ENCODE results near the gene FIBCD1. TPM values are rescaled to one million over a fixed set of nuclear protein-coding genes. Genes with fewer than 3 reads are reported as not detected.

FIBCD1 gene
- total and polyA plus RNA-seq, 3 experiments from 2014 or later, result not detected

- H3K27me3 ChIP-seq (ENCODE audit: insufficient read depth, low read length, poor library complexity, severe bottlenecking), result peaks cover 23% of the 10 kb centered on the region
- ChIA-PET CTCF (no interaction called here), POLR2A (no interaction called here)
- Mint-ChIP-seq H3K27ac (no peak within 1 kb of the TSS), H3K4me1 (no peaks in the 10 kb centered on the region), H3K27me3 (no peaks in the 10 kb centered on the region), H3K4me3 (peak within 1 kb of the TSS in 1 of 7 donors; percentile 27), H3K9me3 (no peaks in the 10 kb centered on the region), H3K36me3 (peaks cover 0 to 15% (median 0%) of the 10 kb centered on the region in 3 donors)
- no peak within 1 kb of the TSS for H3K27ac ChIP-seq (ENCODE audit: low read depth, low read length)
- no peaks in the 10 kb centered on the region for H3K4me1 ChIP-seq (ENCODE audit: insufficient read depth, low read length)
- H3K36me3 ChIP-seq (ENCODE audit: insufficient read depth, low read length), result no peaks in the 10 kb centered on the region
- H3K9me3 ChIP-seq (ENCODE audit: low read length), result no peaks in the 10 kb centered on the region
- H3K4me3 ChIP-seq (ENCODE audit: low read length), result no peak within 1 kb of the TSS
- DNase-seq, result no peak
Measured at GRCh38 chr9:130896233-130897014, 42.6 kb downstream of the FIBCD1 start, which contains the start of gene QRFP. Gene QRFP, minus strand, starts transcription at chr9:130896812. Its CDS starts 2,974 bp downstream, at chr9:130893838.

DNA sequence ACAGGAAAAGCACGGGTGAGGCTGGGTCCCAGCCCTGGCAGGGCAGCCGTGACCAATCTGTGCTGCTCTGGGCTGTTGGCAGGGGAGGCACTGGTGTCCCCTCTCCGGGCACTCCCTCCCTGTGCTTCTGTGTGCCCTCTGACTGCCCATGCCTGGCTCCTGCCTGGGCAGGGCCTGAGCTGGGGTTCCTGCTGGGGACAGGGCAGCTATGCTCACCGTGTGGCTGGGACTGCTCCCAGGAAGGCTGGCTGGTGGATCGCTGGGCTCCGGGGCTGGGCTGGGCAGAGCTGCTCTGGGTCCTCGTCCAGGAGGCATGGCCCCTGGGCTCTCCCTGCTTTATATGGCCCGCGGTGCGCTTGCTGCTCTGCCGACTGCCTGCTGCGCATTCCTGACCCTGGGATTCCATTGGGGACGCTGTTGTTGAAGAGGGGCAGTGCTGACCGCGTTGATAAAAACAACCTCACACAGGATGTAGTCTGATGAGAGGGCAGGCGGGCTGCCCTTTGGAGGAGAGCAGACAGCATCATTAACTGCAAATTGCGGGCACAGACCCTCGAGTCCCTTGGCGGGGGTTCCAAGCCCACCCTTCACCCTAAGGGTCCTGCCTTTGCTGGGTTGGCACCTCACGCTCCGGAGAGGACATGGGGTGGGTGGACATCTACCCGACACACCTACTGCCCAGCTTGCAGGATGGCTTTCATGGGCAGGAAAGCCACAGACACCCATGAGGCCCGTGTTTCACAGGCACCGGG lies 43.4 kb downstream of the FIBCD1 start:
- Mint-ChIP-seq H3K27ac (no peak overlapping the region), H3K36me3 (peaks cover 0 to 19% (median 0%) of the 10 kb centered on the region in 3 donors), H3K4me3 (no peak overlapping the region), H3K27me3 (no peaks in the 10 kb centered on the region), H3K9me3 (no peaks in the 10 kb centered on the region), H3K4me1 (no peaks in the 10 kb centered on the region)
- Histone ChIP-seq H3K4me3 (ENCODE audit: low read length) (no peak overlapping the region), H3K27ac (ENCODE audit: low read depth, low read length) (no peak overlapping the region), H3K9me3 (ENCODE audit: low read length) (no peaks in the 10 kb centered on the region), H3K27me3 (ENCODE audit: insufficient read depth, low read length, poor library complexity, severe bottlenecking) (peaks cover 15% of the 10 kb centered on the region), H3K4me1 (ENCODE audit: insufficient read depth, low read length) (no peaks in the 10 kb centered on the region), H3K36me3 (ENCODE audit: insufficient read depth, low read length) (no peaks in the 10 kb centered on the region)
- ChIA-PET POLR2A (no interaction called here), CTCF (no interaction called here)
- DNase-seq, result no peak

- no peak overlapping the region for H3K27ac Mint-ChIP-seq
- CTCF ChIA-PET, result no interaction called here
- no peak overlapping the region for H3K4me3 ChIP-seq (ENCODE audit: low read length)
Measured at GRCh38 chr9:130895038-130895437, 44.0 kb downstream of the FIBCD1 start.

GRCh38 chr9:130894546-130894945 lies 44.5 kb downstream of the FIBCD1 start:
- no peak overlapping the region for H3K27ac ChIP-seq (ENCODE audit: low read depth, low read length)
- DNase-seq, result no peak
- no peak overlapping the region for H3K4me3 Mint-ChIP-seq
- ChIA-PET CTCF (no interaction called here), POLR2A (no interaction called here)
- no peaks in the 10 kb centered on the region for H3K4me1 ChIP-seq (ENCODE audit: insufficient read depth, low read length)
- no peak overlapping the region for H3K4me3 ChIP-seq (ENCODE audit: low read length)
- H3K4me1 Mint-ChIP-seq, result no peaks in the 10 kb centered on the region
- no peaks in the 10 kb centered on the region for H3K9me3 Mint-ChIP-seq
- H3K27me3 ChIP-seq (ENCODE audit: insufficient read depth, low read length, poor library complexity, severe bottlenecking), result peaks cover 5% of the 10 kb centered on the region
- no peaks in the 10 kb centered on the region for H3K27me3 Mint-ChIP-seq
- peaks cover 0 to 24% (median 0%) of the 10 kb centered on the region in 3 donors for H3K36me3 Mint-ChIP-seq
- H3K27ac Mint-ChIP-seq, result peak overlapping the region in 1 of 8 donors; percentile 52
- no peaks in the 10 kb centered on the region for H3K9me3 ChIP-seq (ENCODE audit: low read length)
- H3K36me3 ChIP-seq (ENCODE audit: insufficient read depth, low read length), result no peaks in the 10 kb centered on the region

More at GRCh38 chr9:130895038-130895437, 44.0 kb downstream of the FIBCD1 start:
- H3K36me3 Mint-ChIP-seq, result peaks cover 0 to 20% (median 0%) of the 10 kb centered on the region in 3 donors
- H3K27me3 Mint-ChIP-seq, result no peaks in the 10 kb centered on the region
- Histone ChIP-seq H3K4me1 (ENCODE audit: insufficient read depth, low read length) (no peaks in the 10 kb centered on the region), H3K36me3 (ENCODE audit: insufficient read depth, low read length) (no peaks in the 10 kb centered on the region), H3K27me3 (ENCODE audit: insufficient read depth, low read length, poor library complexity, severe bottlenecking) (peaks cover 9% of the 10 kb centered on the region), H3K27ac (ENCODE audit: low read depth, low read length) (no peak overlapping the region), H3K9me3 (ENCODE audit: low read length) (no peaks in the 10 kb centered on the region)
- POLR2A ChIA-PET, result no interaction called here
- H3K9me3 Mint-ChIP-seq, result no peaks in the 10 kb centered on the region
- H3K4me3 Mint-ChIP-seq, result no peak overlapping the region
- no peaks in the 10 kb centered on the region for H3K4me1 Mint-ChIP-seq
- DNase-seq, result no peak

DNA sequence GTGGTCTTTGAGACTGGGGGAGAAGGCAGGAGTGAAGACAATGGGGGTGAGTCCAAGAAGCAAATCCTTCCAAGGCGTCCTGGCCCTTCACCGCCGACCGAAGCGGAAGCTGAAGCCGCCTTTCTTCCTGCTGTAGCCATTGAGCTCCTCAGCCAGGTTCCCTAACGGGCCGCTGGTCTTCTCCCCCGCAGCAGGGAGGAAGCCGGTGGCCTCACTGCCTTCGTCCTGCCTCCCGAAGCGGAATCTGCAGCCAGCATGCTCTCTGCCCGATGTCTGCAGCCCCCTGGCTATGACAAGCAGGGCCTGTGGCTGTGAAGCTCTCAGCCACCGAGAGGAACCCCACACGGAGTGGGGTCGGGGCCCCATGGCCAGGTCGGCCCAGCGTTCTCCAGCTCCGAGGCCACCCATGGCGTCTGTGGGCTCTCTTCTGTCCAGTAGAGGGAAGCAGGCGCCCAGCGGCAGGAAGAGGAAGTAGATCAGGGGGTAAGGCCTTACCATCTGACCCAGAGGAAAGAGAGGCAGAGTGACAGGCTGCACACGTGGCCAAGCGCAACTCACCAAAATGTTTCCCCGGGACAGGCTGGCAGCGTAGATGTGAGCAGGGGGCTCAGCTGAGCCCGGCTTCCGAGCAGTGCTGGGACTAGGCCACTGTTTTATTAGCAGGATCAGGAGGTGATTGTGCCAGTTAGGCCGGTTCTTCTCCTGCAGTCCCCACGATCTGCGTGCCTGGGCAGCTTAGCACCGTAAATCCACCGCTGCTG lies 45.5 kb downstream of the FIBCD1 start:
- Histone ChIP-seq H3K4me3 (ENCODE audit: low read length) (no peak overlapping the region), H3K9me3 (ENCODE audit: low read length) (no peaks in the 10 kb centered on the region), H3K36me3 (ENCODE audit: insufficient read depth, low read length) (no peaks in the 10 kb centered on the region), H3K4me1 (ENCODE audit: insufficient read depth, low read length) (no peaks in the 10 kb centered on the region), H3K27ac (ENCODE audit: low read depth, low read length) (no peak overlapping the region), H3K27me3 (ENCODE audit: insufficient read depth, low read length, poor library complexity, severe bottlenecking) (no peaks in the 10 kb centered on the region)
- CTCF ChIA-PET, result no interaction called here
- no peaks in the 10 kb centered on the region for H3K9me3 Mint-ChIP-seq
- H3K4me1 Mint-ChIP-seq, result no peaks in the 10 kb centered on the region
- POLR2A ChIA-PET, result no interaction called here
- H3K27ac Mint-ChIP-seq, result peak overlapping the region in 3 of 8 donors; percentile 34 to 52 (median 35)
- no peak for DNase-seq
- H3K27me3 Mint-ChIP-seq, result no peaks in the 10 kb centered on the region
- peaks cover 0 to 31% (median 0%) of the 10 kb centered on the region in 3 donors for H3K36me3 Mint-ChIP-seq
- no peak overlapping the region for H3K4me3 Mint-ChIP-seq

DNA sequence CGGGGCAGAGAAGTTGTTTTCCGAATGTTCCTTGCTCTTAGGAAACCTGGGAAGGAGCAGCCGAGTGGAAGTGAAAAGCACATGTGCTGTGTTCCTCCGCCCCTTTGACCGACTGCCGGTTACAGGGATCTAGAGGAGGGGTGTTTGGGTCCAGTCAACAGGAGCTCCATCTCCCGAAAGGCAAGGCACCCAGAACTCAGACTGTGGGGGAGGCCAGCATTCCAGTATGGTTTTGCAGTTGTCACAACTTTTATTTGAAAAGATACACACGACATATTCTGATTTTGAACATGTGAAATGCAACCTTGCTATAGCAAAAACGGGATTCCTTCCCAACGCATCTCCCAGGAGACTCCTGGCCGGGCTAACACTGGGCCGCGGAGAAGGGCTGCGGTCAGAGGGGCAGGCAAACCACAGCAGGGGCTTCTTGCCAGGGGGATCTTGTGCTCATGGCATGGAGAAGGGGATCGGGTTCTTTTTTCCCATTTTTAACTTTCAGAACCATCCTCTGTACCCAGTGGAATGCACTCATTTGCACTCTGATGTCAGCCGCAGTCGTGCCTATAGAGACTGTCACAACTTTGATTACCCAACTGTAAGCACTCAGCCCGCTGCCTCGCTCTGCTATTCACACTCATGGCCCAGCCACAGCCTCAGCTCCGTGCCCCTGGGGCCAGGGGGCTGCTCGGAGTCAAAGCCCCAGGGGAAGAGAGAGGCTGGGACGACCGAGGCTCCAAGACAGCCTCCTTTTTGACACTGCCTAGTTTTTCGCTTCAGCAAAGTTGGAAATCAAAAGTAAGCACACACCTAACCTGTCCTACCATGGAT lies 46.4 kb downstream of the FIBCD1 start:
- H3K27ac Mint-ChIP-seq, result peak overlapping the region in 1 of 8 donors; percentile 34
- no peaks in the 10 kb centered on the region for H3K27me3 ChIP-seq (ENCODE audit: insufficient read depth, low read length, poor library complexity, severe bottlenecking)
- H3K9me3 Mint-ChIP-seq, result no peaks in the 10 kb centered on the region
- H3K4me3 Mint-ChIP-seq, result no peak overlapping the region
- POLR2A ChIA-PET, result no interaction called here
- H3K36me3 ChIP-seq (ENCODE audit: insufficient read depth, low read length), result peaks cover 2% of the 10 kb centered on the region
- H3K27ac ChIP-seq (ENCODE audit: low read depth, low read length), result no peak overlapping the region
- no peak for DNase-seq
- no peaks in the 10 kb centered on the region for H3K27me3 Mint-ChIP-seq
- H3K4me1 Mint-ChIP-seq, result no peaks in the 10 kb centered on the region
- peaks cover 0 to 39% (median 0%) of the 10 kb centered on the region in 3 donors for H3K36me3 Mint-ChIP-seq
- no peaks in the 10 kb centered on the region for H3K9me3 ChIP-seq (ENCODE audit: low read length)
- H3K4me1 ChIP-seq (ENCODE audit: insufficient read depth, low read length), result no peaks in the 10 kb centered on the region
- no peak overlapping the region for H3K4me3 ChIP-seq (ENCODE audit: low read length)
- CTCF ChIA-PET, result no interaction called here

GRCh38 chr9:130891688-130892476 lies 47.2 kb downstream of the FIBCD1 start:
- H3K4me1 Mint-ChIP-seq, result no peaks in the 10 kb centered on the region
- no peaks in the 10 kb centered on the region for H3K27me3 Mint-ChIP-seq
- Histone ChIP-seq H3K27me3 (ENCODE audit: insufficient read depth, low read length, poor library complexity, severe bottlenecking) (no peaks in the 10 kb centered on the region), H3K4me1 (ENCODE audit: insufficient read depth, low read length) (no peaks in the 10 kb centered on the region), H3K27ac (ENCODE audit: low read depth, low read length) (no peak overlapping the region), H3K36me3 (ENCODE audit: insufficient read depth, low read length) (peaks cover 9% of the 10 kb centered on the region), H3K9me3 (ENCODE audit: low read length) (no peaks in the 10 kb centered on the region), H3K4me3 (ENCODE audit: low read length) (no peak overlapping the region)
- DNase-seq, result no peak
- H3K27ac Mint-ChIP-seq, result no peak overlapping the region
- H3K4me3 Mint-ChIP-seq, result no peak overlapping the region
- peaks cover 0 to 47% (median 5%) of the 10 kb centered on the region in 3 donors for H3K36me3 Mint-ChIP-seq
- H3K9me3 Mint-ChIP-seq, result no peaks in the 10 kb centered on the region
- CTCF ChIA-PET, result no interaction called here
- POLR2A ChIA-PET, result no interaction called here
